GM19438 (cell line): ENCODE results near the gene CHD1.

Experiments
- ATAC-seq: cut with Tn5 transposase; IDR thresholded peaks from one replicate; pipeline ENCODE4 v1.9.1; 2021; ENCODE audit warnings: low read depth; ENCODE audit not compliant: unreplicated experiment

Gene CHD1

GRCh38 chr5:98825582-98826375 lies 103.0 kb downstream of the CHD1 start:
- ATAC-seq: no peak

- no peak for ATAC-seq
Measured at GRCh38 chr5:98816582-98817222, 112.1 kb downstream of the CHD1 start.

GRCh38 chr5:98813755-98814154 lies 115.1 kb downstream of the CHD1 start:
- no peak for ATAC-seq

GRCh38 chr5:98810206-98810605 lies 118.6 kb downstream of the CHD1 start:
- ATAC-seq: no peak

- no peak for ATAC-seq
Measured at GRCh38 chr5:98807806-98808205, 121.0 kb downstream of the CHD1 start.

GRCh38 chr5:98805070-98805469 lies 123.7 kb downstream of the CHD1 start:
- no peak for ATAC-seq

- ATAC-seq: no peak
Measured at GRCh38 chr5:98804066-98804465, 124.7 kb downstream of the CHD1 start.
